ENCODE data around the gene CD36. TPM values are rescaled to one million over a fixed set of nuclear protein-coding genes. Genes with fewer than 3 reads are reported as not detected.

Gene CD36
- total RNA-seq, 1 donor from 2014 or later = 1,018 TPM

GRCh38 chr7:80681272-80681885 is 42.9 kb downstream of the CD36 start:
- intact Hi-C loops (cut with micrococcal nuclease) = no loop called here
- peaks cover 17% of the 10 kb centered on the region for H3K9me3 ChIP-seq (replicated peaks)
- DNase-seq = no peak
- peak overlapping the region; percentile 71 for H3K27ac ChIP-seq (replicated peaks)
- no peaks in the 10 kb centered on the region for H3K27me3 ChIP-seq (ENCODE audit: low read depth)
- peaks cover 41% of the 10 kb centered on the region for H3K4me1 ChIP-seq
- no peak overlapping the region for H3K4me3 ChIP-seq
- H3K36me3 ChIP-seq = peaks cover 14% of the 10 kb centered on the region
- TF ChIP-seq, protein P1, sequence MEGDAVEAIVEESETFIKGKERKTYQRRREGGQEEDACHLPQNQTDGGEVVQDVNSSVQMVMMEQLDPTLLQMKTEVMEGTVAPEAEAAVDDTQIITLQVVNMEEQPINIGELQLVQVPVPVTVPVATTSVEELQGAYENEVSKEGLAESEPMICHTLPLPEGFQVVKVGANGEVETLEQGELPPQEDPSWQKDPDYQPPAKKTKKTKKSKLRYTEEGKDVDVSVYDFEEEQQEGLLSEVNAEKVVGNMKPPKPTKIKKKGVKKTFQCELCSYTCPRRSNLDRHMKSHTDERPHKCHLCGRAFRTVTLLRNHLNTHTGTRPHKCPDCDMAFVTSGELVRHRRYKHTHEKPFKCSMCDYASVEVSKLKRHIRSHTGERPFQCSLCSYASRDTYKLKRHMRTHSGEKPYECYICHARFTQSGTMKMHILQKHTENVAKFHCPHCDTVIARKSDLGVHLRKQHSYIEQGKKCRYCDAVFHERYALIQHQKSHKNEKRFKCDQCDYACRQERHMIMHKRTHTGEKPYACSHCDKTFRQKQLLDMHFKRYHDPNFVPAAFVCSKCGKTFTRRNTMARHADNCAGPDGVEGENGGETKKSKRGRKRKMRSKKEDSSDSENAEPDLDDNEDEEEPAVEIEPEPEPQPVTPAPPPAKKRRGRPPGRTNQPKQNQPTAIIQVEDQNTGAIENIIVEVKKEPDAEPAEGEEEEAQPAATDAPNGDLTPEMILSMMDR (IDR thresholded peaks at IDR 0.05; ENCODE audit: borderline replicate concordance) = peak; percentile 63

- Histone ChIP-seq H3K4me1 (peaks cover 37% of the 10 kb centered on the region), H3K27me3 (ENCODE audit: low read depth) (no peaks in the 10 kb centered on the region), H3K4me3 (no peak overlapping the region), H3K36me3 (no peaks in the 10 kb centered on the region), H3K9me3 (replicated peaks) (peaks cover 17% of the 10 kb centered on the region), H3K27ac (replicated peaks) (no peak overlapping the region)
- no peak for DNase-seq
- TF ChIP-seq, protein P1 (IDR thresholded peaks at IDR 0.05; ENCODE audit: borderline replicate concordance) = no peak
- intact Hi-C loops (cut with micrococcal nuclease) = no loop called here
Measured at GRCh38 chr7:80682744-80683143, 44.3 kb downstream of the CD36 start.

GRCh38 chr7:80686576-80686975 is 48.1 kb downstream of the CD36 start:
- TF ChIP-seq, protein P1 (IDR thresholded peaks at IDR 0.05; ENCODE audit: borderline replicate concordance) = no peak
- Histone ChIP-seq H3K27me3 (ENCODE audit: low read depth) (no peaks in the 10 kb centered on the region), H3K36me3 (no peaks in the 10 kb centered on the region), H3K4me3 (no peak overlapping the region), H3K4me1 (peaks cover 2% of the 10 kb centered on the region), H3K27ac (replicated peaks) (no peak overlapping the region), H3K9me3 (replicated peaks) (peaks cover 20% of the 10 kb centered on the region)
- intact Hi-C loops (cut with micrococcal nuclease) = no loop called here
- DNase-seq = no peak

GRCh38 chr7:80699045-80699638 is 60.7 kb downstream of the CD36 start:
- Histone ChIP-seq H3K27ac (replicated peaks) (no peak overlapping the region), H3K27me3 (ENCODE audit: low read depth) (no peaks in the 10 kb centered on the region), H3K4me3 (no peak overlapping the region), H3K36me3 (no peaks in the 10 kb centered on the region), H3K9me3 (replicated peaks) (peaks cover 11% of the 10 kb centered on the region), H3K4me1 (peaks cover 10% of the 10 kb centered on the region)
- TF ChIP-seq, protein P1 (IDR thresholded peaks at IDR 0.05; ENCODE audit: borderline replicate concordance) = peak; percentile 76
- DNase-seq = no peak
- intact Hi-C loops (cut with micrococcal nuclease) = loop anchor here (5.0 to 10.0 kb wide), 2 partner anchors 216 to 773 kb away; partner anchors contain the start of gene SEMA3C

DNA sequence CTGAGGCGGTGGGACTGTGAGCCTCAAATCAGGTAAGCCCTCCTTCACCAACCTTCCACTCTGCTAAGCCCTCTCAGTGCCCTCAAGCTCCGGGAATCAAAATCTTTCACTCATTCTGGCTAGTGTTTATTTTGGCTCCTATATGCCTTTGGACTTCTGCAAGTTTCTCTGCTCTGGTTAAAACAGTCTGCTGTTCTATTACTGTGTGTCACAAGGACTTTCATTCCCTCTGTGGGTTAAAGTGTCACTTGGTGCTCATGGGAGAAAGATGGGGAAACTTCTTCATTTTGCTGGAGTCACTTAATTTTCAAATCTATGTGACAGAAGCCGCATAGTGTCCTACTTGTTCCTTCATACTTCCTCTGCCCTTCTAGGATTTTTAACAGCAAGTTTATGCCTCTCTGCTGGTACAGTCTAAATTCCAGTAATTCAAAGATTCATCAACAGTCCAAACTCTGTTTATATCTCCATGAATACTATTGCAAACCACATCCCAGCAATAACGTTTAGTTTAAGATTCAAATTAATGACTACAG is 61.3 kb downstream of the CD36 start:
- H3K27ac ChIP-seq (replicated peaks) = no peak overlapping the region
- intact Hi-C loops (cut with micrococcal nuclease) = loop anchor here (5.0 to 10.0 kb wide), 2 partner anchors 215 to 773 kb away; partner anchors contain the start of gene SEMA3C
- H3K27me3 ChIP-seq (ENCODE audit: low read depth) = no peaks in the 10 kb centered on the region

More for the DNA sequence above, 61.3 kb downstream of the CD36 start:
- TF ChIP-seq, protein P1 (IDR thresholded peaks at IDR 0.05; ENCODE audit: borderline replicate concordance) = no peak
- DNase-seq = no peak
- no peaks in the 10 kb centered on the region for H3K36me3 ChIP-seq
- no peak overlapping the region for H3K4me3 ChIP-seq
- H3K9me3 ChIP-seq (replicated peaks) = peaks cover 4% of the 10 kb centered on the region
- H3K4me1 ChIP-seq = peaks cover 10% of the 10 kb centered on the region
